Endometrium (tissue), 2 donors: ENCODE data around the gene PKHD1.

ENCODE experiments used
- FAIRE-seq: peaks from 2 replicates; lab custom pipeline; 2012; peaks lifted over from hg19 to GRCh38; lab: Jason Lieb, UNC
- donor health status: control.
- donor health status: control.

PKHD1 gene

DNA sequence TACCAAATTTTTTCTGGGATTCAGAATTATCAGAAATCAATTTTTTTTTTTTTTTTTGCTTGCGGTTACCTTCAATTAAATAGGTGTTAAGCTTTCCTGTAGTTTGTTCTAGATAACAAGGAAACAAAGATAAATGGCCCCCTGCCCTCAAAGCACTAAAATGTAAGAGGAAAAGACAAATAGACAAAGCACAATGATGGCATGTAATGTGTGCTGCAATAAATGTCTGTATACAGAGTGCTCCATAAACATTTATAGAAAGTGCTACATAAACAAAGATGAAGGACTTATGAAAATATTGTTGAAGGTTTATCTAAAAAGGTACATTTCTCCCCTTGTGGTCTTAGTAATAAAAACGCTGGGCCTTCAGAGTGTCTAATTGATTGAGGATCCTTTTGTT is 384.6 kb downstream of the PKHD1 start:
- no peak for FAIRE-seq

- no peak for FAIRE-seq
These were observed 402.8 kb downstream of the PKHD1 start for GRCh38 chr6:51684603-51685002.

DNA sequence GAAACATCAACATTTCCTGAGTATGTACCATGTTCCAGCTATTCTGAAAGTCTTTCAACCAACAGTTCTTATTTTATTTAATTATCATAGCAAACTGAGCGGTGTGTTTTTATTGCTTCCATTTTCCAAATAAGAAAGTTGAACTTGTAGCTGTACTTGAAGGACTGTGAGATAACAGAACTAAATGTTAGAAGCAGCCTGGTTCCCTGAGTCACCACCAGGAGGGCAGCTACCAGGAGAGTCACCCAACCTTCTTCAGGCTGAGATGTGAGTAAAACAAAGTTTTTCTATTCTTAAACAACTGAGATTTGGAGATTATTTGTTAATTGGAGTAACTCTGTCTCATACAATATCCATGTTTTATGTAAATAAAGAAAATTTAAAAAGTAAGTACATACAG is 403.4 kb downstream of the PKHD1 start:
- FAIRE-seq, result no peak

GRCh38 chr6:51678905-51679620 is 408.4 kb downstream of the PKHD1 start:
- FAIRE-seq, result no peak

DNA sequence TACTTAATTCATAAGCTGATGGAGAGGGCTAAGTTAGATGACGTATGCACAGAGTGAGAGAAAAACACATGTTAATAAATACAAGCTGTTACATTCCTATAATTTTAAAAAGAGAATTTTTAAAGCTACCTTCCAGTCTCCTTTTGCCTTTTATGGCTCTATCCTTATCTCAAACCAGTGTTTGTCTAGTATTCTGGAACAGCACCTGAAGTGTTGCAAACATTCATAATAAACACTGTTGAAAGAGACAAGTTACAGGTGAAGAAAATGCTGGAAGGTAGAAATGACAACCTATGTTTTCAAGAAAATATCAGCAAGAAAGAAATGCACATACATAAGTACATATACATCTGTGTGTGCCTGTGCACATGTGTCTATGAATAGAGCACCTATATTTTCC is 409.1 kb downstream of the PKHD1 start:
- no peak for FAIRE-seq

DNA sequence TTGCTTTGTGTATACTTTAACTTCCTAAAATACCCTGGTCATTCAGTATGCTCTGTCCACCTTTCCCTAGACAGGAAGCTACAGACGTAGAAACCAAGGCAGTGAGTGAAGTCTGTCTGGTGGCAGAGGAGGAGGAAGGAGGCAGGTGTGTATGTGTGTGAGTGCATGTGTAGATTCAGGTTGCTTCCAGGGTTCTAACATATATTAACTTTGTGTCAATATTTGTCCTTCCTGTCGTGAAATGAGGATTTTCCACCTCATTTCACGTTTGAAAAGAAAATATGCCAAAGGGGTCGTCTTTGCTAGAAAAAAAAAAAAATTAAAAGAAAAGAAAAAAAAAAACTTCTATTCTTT is 411.5 kb downstream of the PKHD1 start:
- no peak for FAIRE-seq

DNA sequence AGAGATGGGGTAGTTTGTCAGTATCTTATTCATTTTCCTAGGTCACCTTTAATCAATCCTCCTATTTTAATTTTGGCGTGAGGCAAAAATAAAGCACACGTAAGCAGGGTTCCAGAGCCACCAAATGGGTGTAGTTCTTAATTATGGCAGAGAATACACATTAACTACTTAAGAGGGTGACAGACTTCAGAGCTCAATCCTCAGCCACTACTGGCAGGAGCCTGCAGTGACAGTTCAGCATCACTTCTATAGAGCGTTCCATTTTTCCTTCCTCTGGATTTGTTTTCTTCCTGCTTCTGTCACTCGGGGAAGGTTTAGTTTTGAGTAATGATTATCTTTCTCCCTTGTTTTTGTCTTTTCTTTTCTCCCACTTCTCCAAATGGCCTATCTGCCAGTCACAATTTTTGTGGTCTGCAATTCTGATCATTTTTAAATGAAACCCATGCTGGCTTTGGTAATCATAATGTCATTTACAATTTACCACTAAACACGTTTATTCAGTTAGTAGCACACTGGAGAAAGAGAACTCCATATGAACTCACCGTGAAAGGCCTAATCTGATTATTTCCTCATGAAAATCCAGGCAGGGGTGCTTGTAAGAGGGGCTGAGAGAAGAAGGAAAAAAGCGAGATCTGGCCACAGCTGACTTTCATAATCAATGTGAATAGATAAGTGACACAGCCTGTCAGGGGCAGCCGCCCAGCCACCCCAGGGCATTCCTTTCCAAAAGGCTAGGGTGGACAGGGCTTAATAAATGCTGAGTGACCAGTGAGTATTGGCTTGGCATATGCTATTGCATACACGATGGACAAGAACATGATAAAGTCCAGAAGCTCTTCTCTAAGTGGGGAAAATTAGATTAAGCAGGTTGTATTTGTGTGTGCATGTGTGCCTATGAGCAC is 412.1 kb downstream of the PKHD1 start:
- no peak for FAIRE-seq

GRCh38 chr6:51663525-51663924 is 423.9 kb downstream of the PKHD1 start:
- no peak for FAIRE-seq

GRCh38 chr6:51660767-51661166 is 426.6 kb downstream of the PKHD1 start:
- FAIRE-seq, result no peak

GRCh38 chr6:51657491-51657890 is 429.9 kb downstream of the PKHD1 start:
- no peak for FAIRE-seq

- FAIRE-seq, result no peak
These were observed 431.9 kb downstream of the PKHD1 start for GRCh38 chr6:51655517-51655916.

GRCh38 chr6:51654647-51655046 is 432.8 kb downstream of the PKHD1 start:
- no peak for FAIRE-seq

DNA sequence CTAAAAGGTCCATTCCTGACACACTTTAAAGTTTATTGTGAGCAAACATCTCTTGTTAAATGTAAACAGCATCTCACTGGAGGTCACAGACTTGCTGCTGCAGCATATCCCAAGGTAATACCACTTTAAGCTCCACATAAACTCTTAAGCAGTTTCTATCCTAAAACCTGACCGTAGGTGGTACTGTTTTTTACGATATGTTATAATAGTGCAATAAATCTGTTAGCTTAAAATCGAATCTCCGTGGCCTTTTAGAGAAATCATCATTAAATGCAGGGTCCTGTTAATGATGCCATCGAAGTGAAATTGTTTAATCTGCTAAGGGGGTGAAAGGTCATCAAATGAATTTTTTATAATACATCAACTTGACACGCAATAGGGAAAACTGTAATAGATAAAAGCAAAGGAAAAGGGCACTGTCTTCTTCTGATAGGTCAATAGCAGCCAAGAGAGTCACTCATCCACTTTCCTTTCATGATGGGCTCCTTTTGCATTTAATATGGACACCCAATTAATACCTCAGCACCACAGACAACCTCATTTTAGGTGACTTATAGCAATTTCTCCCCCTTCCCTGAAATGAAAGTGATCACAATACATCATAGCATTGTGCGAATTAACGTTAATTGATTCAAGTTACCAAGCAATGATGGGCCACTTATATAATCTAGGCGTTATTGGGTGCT is 436.1 kb downstream of the PKHD1 start:
- no peak for FAIRE-seq

DNA sequence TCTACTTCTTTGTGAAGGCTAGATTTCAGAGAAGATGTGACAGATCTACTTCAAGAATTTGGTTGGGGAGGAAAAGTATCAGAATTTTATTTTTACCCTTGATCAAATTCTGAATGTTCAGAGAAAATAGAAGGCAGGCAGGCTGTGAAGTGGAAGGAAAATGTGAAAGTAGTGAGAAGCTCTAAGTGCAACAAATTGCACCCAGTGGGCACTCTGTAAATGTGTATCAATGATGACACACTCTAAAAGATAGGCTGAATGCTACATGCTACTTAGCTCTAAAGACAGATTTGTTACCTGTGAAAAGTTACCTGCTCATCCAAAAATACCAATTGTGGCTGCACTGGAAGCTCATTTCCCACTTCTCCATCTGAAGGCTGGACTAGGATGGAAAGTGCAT is 438.6 kb downstream of the PKHD1 start:
- no peak for FAIRE-seq

- no peak for FAIRE-seq
These were observed 439.2 kb downstream of the PKHD1 start for GRCh38 chr6:51648236-51648635.

DNA sequence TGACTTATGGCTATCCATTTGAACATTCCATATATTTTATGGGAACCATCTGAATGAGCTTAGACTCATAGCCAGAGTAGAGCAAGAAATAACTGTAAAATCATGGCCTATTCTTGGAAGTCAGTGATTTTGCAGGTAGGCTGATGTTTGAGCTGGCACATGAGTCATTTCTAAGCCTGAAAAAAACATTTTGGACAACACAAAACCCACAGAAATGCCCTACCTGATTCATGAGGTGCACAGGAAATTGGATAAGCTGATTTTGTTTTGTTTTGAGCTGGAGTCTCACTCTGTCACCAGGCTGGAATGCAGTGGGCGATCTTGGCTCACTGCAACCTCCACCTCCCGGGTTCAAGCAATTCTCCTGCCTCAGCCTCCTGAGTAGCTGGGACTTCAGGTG is 443.0 kb downstream of the PKHD1 start:
- FAIRE-seq, result no peak

DNA sequence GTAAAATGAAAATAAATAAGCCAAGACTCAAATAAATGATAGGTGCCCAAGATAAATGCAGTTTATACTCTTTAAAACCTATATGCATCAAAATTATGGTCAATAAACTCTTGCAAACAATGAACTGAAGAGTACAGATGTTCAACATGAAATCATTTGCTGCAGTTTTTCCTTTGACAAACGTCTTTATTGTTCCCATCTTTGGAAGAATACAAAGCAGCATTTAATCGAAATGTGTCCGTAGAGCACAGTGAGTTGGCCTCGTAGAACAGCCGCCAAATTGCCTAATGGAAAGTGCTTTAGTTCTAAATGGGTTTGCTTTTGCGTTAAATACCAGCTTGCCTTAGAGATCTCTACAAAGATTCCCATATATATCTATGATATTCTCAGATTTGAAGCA is 447.4 kb downstream of the PKHD1 start:
- FAIRE-seq, result no peak

DNA sequence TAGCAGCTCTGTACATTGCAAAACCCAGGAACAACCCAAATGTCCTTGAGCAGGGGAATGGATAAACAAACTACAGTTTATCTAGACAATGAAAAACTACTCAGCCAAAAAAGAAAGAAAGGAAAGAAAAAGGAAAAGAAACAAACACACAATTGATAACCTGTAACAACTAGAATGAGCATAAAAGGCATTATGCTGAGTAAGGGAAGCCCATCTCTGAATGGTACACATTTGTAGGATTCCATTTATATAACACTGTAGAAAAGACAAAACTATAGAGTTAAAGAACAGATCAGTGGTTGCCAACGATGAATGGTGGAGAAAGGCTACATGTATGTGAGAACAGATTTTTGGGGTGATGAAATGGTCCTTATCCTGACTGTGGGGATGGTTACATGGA is 454.0 kb downstream of the PKHD1 start:
- FAIRE-seq, result no peak

DNA sequence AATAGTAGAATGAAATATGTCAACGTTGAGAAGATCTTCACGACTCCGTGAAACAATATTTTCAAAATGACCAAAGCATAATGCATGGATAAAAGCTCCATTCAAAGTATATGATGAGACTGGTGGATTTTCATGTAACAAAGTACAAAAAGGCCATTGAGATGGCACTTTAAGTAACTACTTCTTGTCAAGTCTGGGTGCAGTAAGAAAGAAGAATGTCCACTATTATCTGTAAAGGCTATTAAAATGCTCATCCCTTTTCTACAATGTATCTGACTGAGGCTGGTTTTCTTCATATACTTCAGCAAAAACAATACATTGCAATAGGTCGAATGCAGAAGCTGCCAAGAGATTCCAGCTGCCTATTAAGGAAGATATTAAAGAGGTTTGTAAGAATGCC is 457.4 kb downstream of the PKHD1 start:
- no peak for FAIRE-seq

- no peak for FAIRE-seq
These were observed 461.0 kb downstream of the PKHD1 start for GRCh38 chr6:51626391-51626790.

DNA sequence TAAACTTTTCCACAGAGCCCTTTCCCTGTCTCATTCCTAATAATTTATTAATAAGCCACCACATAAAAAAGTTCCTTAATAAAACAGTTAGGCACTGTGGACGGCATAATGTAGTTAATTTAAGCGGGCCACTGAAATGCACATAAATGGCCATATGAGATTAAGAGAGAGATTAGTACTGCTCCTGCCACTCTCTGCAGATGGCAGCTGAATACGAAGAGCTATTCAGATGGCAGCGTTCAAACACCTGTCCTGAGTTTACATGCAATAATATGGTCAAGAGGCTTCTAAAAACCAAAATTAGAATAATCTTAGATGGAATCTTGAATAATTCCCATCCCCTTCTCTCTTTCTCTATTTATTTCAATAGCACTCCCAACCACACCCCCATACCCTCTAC is 461.8 kb downstream of the PKHD1 start:
- no peak for FAIRE-seq

DNA sequence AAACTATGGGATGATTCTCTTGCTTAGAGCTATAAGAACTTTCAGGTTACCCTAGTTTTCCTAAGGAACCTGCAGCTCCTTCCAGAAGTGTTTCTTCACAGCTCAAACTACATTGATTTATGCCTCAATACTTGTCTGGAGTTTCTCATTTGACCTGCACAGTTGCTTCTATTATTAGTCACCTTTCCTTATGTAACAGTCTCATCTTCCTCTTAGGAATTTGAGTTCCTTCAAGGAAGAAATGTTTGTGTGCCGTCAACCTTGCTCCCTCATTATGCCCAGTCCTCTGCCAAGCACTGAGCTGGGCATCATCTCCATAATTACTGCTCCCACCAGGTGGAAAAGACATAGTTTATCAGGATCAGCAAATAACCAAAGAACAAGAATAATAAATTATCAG is 466.4 kb downstream of the PKHD1 start:
- FAIRE-seq, result no peak
